Fibroblast of gingiva (primary cell): ENCODE data around the gene NMT2.
A peak's percentile ranks its signal among the peaks of the same experiment; 100 is the strongest.

Source experiments
- DNase-seq: peaks from one replicate; pipeline ENCODE4 v3.0.0-alpha.2; 2011; ENCODE audit warnings: low read depth

NMT2 gene

DNA sequence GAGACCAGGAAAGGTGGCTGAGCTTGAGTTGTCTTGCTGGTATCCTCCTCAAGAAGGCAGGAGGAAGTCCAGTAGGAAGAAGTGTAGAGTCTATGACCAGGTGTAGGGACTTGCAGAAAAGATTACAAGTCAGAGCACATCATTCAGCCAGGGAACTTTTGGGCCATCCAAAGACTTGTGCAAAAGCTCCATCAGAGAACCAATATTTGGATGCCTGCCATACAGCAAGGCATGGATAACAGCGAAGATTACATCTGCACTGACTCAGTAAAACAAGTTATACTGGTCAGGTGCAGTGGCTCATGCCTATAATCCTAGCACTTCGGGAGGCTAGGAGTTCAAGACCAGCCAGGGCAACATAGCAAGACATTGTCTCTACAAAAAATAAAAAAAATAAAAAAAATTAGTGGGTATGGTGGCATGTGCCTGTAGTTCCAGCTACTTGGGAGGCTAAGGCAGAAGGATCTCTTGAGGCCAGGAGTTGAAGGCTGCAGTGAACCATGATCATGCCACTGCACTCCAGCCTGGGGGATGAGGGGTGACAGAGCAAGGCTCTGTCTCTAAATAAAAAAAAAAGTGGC is 13.2 kb upstream of the NMT2 start:
- DNase-seq = no peak

- peak; percentile 27 for DNase-seq
Observed at GRCh38 chr10:15180736-15181135, 12.2 kb upstream of the NMT2 start.

GRCh38 chr10:15176269-15176668 is 7.8 kb upstream of the NMT2 start:
- no peak for DNase-seq

DNA sequence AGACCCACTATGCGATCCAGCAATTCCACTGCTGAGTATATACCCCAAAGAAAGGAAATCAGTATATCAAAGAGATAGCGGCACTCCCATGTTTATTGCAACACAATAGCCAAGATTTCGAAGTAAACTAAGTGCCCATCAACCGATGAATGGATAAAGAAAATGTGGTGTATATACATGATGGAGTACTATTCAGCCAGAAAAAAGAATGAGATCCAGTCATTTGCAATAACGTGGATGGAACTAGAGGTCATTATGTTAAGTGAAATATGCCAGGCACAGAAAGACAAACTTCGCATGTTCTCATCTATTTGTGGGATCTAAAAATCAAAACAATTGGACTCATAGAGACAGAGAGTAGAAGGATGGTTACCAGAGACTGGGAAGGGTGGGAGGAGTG is 7.1 kb upstream of the NMT2 start:
- DNase-seq = no peak

DNA sequence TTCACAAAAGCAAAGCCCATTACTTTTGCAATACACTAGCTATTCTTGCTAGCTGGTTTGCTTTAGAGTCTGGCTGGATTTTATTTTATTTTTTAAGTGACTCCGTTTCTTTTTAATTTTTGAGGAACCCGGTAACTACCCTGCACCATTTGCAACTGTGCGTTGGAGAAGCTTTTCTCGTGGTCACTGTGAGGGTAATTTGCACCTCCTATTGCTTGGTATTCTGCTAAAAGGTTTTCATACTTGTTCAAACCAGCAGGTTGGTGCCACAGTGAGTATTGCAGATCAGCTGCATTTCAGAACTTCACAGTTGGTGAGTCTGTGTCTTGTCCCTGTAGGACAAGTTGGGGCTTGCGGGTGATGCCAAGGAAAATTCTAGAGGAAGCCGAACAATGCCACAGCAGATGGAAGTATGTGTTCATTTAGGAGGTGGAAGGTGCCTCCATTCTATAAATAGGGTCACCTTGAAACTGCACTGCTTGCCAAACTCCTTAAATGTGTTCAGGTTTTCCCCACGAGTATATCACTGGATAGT is 3.9 kb upstream of the NMT2 start:
- no peak for DNase-seq

DNA sequence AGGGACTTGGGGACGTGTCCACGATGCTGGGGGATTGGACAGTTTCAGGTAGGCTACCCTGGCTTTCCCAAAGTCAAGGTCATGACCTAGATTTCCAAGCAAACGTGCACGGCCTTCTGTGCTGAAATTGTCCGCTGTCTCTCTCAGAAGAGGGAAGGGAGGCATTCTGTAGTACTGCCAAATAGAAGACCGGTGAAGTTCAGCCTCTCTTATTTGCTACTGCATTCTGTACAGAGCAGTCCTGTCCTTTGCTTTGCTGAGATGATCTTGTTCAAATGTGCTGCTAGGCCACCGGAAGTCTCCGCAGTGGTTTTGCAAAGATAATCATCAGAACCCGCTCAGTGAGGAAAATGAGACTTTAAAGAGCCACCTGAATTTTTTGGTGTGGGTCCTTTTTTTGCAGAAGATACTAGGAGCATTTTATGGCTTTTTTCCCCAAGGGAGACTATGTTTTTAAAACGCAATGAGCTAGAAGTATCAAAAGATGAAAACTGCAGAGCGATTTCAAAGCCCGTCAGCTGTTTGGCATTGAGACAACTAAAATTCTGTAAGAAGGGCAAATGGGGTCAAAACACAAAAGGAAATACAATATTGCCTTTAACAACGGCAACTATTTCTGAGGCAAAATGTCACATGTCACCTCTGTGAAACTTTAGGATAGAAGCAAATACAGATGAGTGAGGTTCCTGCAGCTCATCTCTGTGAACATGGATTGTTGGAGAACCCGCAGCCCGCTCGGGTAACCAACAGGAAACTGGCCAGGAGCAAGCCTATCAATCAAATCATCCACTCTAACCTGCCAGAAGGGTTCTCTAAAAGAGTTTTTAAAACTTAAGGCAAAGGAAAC is 1.3 kb upstream of the NMT2 start:
- no peak for DNase-seq

- peak; percentile 94 for DNase-seq
Observed at GRCh38 chr10:15168786-15169554, 477 bp upstream of the NMT2 start.

DNA sequence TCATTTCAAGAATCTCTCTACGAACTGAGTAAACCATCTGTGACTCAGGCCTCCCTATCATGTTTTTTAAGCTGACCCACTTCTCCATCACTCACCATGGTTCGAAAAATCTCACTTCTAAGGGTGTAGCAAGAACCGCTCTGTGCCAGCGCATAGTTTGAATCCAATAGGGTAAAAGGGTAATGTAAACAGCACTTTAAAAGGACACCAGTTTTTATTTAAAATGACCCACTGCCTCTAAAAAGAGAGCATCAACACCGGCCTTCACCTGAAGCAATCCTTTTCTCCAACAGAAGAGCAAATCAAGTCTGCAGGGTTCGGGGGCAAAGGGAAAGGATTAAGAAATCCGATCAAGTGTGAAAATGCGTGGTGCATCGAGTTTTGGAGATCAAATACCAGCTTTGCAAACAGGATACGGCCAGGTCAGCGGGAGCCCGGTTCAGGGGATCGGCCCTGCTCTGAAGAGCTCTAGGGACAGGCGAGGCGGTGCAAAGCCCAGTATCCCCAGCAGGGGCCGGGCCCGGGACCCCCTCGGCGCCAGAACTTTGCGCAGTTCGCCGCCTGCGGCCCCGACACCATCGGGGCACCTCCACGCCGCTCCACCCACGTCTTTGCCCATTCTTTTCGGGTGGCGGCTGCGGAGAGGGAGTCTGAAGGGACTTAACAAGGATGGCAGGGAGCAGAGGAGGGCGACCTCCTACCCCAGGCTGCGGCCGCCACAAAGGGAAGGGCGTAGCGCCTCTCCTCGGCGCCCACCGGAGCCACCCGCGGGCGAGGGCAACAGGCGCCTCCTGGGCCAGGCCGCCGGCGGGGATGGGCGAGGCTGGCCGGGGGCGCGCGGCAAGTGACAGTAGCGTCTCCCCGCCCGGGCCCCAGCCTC is 842 bp downstream of the NMT2 start:
- DNase-seq = peak; percentile 55

DNA sequence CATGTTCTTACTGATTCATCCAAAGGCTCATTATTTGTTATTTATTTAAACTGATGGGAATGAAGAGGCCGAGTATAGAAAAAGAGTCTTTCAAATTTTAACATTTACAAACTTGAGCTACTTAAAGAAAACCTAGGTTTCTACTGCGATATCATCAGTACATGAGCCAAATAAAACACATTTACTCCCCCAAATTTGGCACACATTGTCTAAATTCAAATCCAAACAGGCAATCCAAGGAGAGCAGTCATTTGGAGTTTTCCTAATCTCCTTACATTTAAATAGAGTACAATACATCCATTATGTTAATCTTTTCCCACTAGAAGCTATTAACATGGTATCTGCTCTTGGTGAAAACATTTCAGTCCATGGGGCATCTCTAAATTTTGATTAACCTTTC is 2.2 kb downstream of the NMT2 start:
- DNase-seq = no peak

DNA sequence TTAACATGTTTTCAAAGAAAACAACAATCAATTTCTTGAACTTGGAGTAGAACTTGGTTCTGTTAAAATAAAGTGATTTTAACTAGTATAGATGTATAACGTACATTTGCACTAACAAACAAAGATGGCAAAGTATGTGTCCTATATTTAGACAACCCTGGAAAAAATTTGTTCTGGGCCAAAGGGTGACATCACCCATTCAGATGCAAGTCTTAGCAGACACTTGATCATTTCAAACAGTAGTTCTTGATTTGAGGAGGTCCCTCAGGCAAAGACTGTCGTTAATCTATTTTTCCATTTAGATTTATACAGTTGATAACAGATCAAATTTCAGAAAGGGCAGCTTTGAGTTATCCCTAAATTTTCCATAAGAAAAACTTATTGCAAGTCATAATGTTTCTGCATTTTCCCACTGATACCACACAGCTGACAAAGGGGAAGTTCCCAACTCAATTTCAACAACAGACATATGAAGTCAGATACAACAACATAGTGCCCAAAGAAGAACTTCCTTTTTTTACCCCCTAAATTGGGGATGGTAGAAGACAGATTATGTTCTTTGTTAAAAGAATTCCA is 5.2 kb downstream of the NMT2 start:
- no peak for DNase-seq

GRCh38 chr10:15158972-15159371 is 9.5 kb downstream of the NMT2 start:
- no peak for DNase-seq

GRCh38 chr10:15158448-15158847 is 10.0 kb downstream of the NMT2 start:
- no peak for DNase-seq

- DNase-seq = no peak
Observed at GRCh38 chr10:15155978-15156656, 12.4 kb downstream of the NMT2 start.

DNA sequence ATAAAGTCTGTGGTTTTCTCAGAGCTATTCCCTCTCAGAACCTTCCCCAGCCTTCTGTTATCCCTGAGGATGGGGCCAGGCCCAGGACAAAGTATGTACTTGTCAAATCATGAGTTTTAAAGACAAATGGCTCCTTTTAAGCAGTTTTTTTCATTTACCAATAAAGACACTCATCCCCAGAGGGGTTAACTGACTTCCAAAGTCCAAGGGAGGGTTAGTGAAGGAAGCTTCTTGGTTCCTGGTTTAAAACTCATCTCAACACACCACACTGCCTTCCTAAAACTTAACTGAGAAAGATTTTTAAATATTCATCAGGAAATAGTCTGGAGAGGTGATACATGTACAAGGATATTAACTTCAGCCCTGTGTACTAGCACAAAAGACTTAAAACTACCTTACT is 15.9 kb downstream of the NMT2 start:
- DNase-seq = no peak

- no peak for DNase-seq
Observed at GRCh38 chr10:15150563-15150962, 17.9 kb downstream of the NMT2 start.

- DNase-seq = no peak
Observed at GRCh38 chr10:15149042-15149771, 19.3 kb downstream of the NMT2 start.

DNA sequence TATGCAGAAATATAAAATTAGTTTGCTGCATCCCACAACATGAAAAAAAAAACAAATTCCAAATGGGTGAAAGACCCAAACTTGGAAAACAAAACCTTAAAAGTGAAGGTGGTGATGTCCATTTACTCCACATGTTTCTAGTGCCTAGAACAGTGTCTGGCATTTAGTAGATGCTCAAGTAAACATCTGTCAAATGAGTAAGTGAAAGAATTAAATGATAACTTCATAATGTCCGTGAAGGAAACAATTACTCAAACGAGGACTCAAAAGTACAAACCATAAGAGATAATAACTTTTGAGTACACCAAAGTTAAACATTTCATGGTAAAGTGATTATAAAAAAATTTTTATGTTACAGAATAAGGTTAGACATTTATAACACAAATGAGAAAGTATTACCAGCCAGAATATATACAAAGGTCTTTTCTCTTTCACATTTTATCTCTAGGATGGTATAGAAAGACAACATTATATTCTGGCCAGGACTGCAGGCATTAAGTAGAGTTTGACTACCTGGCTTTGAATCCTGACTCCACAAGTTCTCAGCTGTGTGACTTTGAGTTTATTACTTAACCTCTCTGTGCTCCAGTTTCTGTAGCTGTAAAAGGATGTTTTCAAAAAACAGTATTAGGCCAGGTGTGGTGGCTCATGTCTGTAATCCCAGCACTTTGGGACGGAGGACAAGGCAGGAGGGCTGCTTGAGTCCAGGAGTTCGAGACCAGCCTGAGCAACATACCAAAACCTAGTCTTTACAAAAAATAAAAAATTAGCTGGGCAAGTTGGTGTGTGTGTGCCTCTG is 20.7 kb downstream of the NMT2 start:
- no peak for DNase-seq

GRCh38 chr10:15146366-15146765 is 22.1 kb downstream of the NMT2 start:
- no peak for DNase-seq

DNA sequence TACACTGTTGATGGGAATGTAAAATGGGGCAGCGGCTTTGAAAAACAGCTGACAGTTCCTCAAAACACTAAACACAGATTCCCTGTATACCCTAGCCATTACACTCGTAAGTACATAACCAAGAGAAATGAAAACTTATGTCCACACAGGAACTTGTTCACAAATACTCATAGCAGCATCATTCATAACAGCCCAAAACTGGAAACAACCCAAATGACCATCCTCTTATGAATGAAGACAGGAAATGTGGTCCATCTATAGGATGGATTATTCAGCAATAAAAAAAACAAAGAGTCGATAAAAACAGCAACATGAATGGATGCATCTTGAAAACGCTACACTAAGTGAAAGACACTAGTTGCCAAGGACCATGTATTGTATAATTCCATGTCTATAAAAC is 23.7 kb downstream of the NMT2 start:
- no peak for DNase-seq
